Type B pancreatic cell (in vitro differentiated cells): ENCODE measurements around the gene BCAS3. TPM values are rescaled to one million over a fixed set of nuclear protein-coding genes. Genes with fewer than 3 reads are reported as not detected.
A peak's percentile ranks its signal among the peaks of the same experiment; 100 is the strongest.

ENCODE experiments used
- DNase-seq: peaks from one replicate; pipeline ENCODE4 v3.0.0; 2021; ENCODE audit warnings: mixed read lengths; ENCODE audit not compliant: unreplicated experiment; ENCODE audit errors: extremely low spot score
- H3K27ac Mint-ChIP-seq: 2 replicates; pipeline ENCODE4 v1.8.0; 2021; ENCODE audit warnings: mild to moderate bottlenecking, mixed read lengths
- H3K27me3 Mint-ChIP-seq: 2 replicates; pipeline ENCODE4 v1.8.0; 2021; ENCODE audit warnings: mixed read lengths
- H3K36me3 Mint-ChIP-seq: 2 replicates; pipeline ENCODE4 v1.8.0; 2021; ENCODE audit warnings: mixed read lengths
- H3K4me1 Mint-ChIP-seq: one replicate; pipeline ENCODE4 v1.8.0; 2021; ENCODE audit warnings: mixed read lengths; ENCODE audit not compliant: unreplicated experiment
- H3K4me3 Mint-ChIP-seq: 2 replicates; pipeline ENCODE4 v1.8.0; 2021; ENCODE audit warnings: mild to moderate bottlenecking, mixed read lengths
- H3K9me3 Mint-ChIP-seq: 2 replicates; pipeline ENCODE4 v1.8.0; 2021; ENCODE audit warnings: mixed read lengths
- total RNA-seq: library from RNA; stranded (reverse); gene quantifications from 2 replicates; pipeline ENCODE4 v1.2.1, GENCODE V29; 2021; ENCODE audit warnings: low replicate concordance
- TF ChIP-seq, protein P1 (sequence below): fragments of 200-600 bp; sonication (generic); conservative IDR thresholded peaks from 2 replicates; pipeline ENCODE4 v1.5.0; 2021; ENCODE audit warnings: antibody characterized with exemption, mild to moderate bottlenecking

Gene BCAS3
- total RNA-seq, 1 donor from 2014 or later: 23.0 TPM

DNA sequence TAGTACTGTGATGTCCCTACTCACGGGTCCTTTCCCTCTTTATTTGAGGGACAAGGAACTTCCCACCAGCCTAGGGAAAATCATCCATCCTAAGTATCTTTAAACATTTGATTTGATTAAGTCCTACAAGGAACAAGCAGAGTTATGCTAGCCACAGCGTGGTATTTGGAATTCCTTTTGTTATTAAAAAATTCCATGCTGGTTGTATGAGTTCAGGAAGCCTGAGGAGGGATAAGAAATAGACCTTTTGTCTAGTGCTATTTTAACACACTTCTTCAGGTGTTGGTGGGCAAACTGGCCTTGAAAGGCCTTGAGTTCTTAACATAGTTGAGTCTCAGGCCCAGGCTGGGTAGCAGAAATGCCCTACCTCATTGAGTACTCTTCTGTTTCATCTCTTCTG is 616.6 kb downstream of the BCAS3 start:
- Mint-ChIP-seq H3K4me1 (peaks cover 44% of the 10 kb centered on the region), H3K27ac (peak overlapping the region; percentile 63), H3K36me3 (no peaks in the 10 kb centered on the region), H3K27me3 (peaks cover 6% of the 10 kb centered on the region), H3K9me3 (no peaks in the 10 kb centered on the region), H3K4me3 (no peak overlapping the region)
- TF ChIP-seq, protein P1, sequence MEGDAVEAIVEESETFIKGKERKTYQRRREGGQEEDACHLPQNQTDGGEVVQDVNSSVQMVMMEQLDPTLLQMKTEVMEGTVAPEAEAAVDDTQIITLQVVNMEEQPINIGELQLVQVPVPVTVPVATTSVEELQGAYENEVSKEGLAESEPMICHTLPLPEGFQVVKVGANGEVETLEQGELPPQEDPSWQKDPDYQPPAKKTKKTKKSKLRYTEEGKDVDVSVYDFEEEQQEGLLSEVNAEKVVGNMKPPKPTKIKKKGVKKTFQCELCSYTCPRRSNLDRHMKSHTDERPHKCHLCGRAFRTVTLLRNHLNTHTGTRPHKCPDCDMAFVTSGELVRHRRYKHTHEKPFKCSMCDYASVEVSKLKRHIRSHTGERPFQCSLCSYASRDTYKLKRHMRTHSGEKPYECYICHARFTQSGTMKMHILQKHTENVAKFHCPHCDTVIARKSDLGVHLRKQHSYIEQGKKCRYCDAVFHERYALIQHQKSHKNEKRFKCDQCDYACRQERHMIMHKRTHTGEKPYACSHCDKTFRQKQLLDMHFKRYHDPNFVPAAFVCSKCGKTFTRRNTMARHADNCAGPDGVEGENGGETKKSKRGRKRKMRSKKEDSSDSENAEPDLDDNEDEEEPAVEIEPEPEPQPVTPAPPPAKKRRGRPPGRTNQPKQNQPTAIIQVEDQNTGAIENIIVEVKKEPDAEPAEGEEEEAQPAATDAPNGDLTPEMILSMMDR: no peak
- DNase-seq: no peak

- peak overlapping the region; percentile 63 for H3K27ac Mint-ChIP-seq
- peaks cover 43% of the 10 kb centered on the region for H3K4me1 Mint-ChIP-seq
- H3K27me3 Mint-ChIP-seq: peaks cover 6% of the 10 kb centered on the region
- no peak for DNase-seq
- TF ChIP-seq, protein P1: no peak
- no peaks in the 10 kb centered on the region for H3K36me3 Mint-ChIP-seq
- H3K4me3 Mint-ChIP-seq: no peak overlapping the region
- no peaks in the 10 kb centered on the region for H3K9me3 Mint-ChIP-seq
Observed at GRCh38 chr17:61294777-61295176, 617.1 kb downstream of the BCAS3 start.

- Mint-ChIP-seq H3K27ac (peak overlapping the region; percentile 0), H3K4me3 (no peak overlapping the region), H3K9me3 (no peaks in the 10 kb centered on the region), H3K27me3 (peaks cover 6% of the 10 kb centered on the region), H3K4me1 (peaks cover 47% of the 10 kb centered on the region), H3K36me3 (no peaks in the 10 kb centered on the region)
- no peak for DNase-seq
- TF ChIP-seq, protein P1: no peak
Observed at GRCh38 chr17:61296058-61296457, 618.4 kb downstream of the BCAS3 start.

DNA sequence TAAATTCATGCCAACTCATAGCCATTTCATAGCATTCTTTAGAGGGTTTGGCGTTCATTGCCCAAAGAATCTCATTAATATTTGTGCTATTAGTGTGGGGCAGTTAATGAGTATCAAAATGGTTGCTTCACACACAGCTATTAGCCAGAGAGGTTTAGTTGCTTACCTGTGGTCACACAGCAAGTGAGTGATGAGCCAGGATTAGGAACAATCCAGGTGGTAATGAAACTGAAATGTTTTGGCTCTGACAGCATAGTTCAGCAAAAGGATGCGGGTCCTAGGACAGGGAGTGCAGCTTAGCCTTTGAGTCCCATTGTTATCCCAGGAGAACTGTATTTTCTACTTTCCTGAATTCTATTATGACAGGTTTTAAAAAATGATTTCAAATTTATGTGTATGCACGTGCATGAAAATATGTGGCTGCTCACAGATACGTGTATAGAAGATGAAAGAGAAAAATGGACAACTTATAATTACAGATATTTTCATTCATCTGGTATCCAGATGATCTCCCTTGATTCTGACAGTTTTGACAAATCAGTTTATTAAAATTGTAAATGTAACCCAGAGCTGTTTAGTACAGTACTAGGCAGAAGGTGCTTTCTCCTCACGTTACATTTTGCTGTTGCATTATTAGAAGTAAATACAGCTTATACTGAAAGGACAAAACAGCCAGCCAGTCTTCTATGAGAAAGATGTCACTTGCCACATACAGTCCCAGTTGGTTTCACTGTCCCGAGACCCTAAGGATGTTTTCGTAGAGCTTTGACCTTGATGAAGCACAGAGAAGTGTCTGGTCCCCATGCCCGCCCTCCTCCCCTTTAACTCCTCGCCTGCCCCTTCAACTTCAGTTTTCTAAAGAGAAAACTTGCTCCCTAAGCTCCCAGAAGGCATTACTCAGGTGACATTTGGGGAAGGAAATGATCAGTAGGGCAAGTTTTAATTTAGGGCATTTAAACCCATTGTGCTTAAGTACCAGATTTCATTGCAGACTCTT is 622.2 kb downstream of the BCAS3 start:
- no peak overlapping the region for H3K27ac Mint-ChIP-seq
- H3K4me3 Mint-ChIP-seq: no peak overlapping the region
- TF ChIP-seq, protein P1: no peak
- H3K27me3 Mint-ChIP-seq: peaks cover 9% of the 10 kb centered on the region
- peaks cover 34% of the 10 kb centered on the region for H3K4me1 Mint-ChIP-seq
- no peaks in the 10 kb centered on the region for H3K9me3 Mint-ChIP-seq
- DNase-seq: no peak
- no peaks in the 10 kb centered on the region for H3K36me3 Mint-ChIP-seq

DNA sequence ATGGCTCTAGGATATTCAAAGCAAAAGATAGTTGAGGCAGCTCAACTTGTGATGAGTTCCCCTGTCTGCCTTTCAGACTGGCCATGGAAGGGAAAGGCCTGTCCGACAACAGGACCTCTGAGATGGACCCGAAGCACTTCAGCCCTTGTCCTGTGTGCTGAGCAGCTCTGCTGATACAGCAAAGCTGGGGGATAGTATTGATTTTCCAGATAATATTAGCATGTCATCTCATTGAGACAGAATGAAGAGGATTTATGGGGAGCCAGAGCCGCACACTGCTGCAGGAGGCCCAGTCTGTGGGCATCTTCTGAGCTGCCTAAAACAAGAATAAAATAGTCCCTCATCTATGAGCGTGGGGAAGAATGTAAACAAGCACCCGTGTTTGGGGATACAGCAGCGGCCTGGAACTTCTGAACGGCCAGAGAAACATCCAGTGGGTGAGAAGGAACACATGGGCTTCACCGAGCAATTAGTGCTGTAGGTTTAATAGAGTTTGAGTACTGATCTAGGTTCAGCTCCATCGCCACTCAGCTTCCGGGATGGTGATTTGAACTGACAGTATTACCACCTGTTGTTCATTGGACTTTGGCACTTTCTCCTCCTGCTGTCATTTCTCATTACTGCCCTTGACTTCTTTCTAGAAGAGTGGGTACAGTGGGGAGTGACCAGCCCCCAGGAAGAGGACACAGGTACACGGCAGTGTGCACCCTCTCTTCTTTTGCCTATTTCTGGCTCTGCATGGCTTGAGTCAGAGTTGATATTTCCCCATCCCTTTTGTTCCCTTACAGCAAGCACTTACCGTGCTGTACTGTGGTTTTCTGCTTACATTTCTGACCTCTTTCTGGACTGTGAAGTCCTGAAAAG is 625.5 kb downstream of the BCAS3 start:
- Mint-ChIP-seq H3K27ac (no peak overlapping the region), H3K36me3 (no peaks in the 10 kb centered on the region), H3K9me3 (no peaks in the 10 kb centered on the region), H3K4me3 (no peak overlapping the region), H3K27me3 (peaks cover 3% of the 10 kb centered on the region), H3K4me1 (peaks cover 24% of the 10 kb centered on the region)
- TF ChIP-seq, protein P1: no peak
- DNase-seq: no peak
